GM19193 (cell line): ENCODE data around the gene TRMT112.
A peak's percentile ranks its signal among the peaks of the same experiment; 100 is the strongest.

Experiments used
- POLR2A ChIP-seq: IDR thresholded peaks from 4 replicates; pipeline ENCODE4 v1.6.1; 2011; ENCODE audit not compliant: insufficient read depth, insufficient read length; ENCODE audit errors: extremely low read depth

TRMT112 gene

DNA sequence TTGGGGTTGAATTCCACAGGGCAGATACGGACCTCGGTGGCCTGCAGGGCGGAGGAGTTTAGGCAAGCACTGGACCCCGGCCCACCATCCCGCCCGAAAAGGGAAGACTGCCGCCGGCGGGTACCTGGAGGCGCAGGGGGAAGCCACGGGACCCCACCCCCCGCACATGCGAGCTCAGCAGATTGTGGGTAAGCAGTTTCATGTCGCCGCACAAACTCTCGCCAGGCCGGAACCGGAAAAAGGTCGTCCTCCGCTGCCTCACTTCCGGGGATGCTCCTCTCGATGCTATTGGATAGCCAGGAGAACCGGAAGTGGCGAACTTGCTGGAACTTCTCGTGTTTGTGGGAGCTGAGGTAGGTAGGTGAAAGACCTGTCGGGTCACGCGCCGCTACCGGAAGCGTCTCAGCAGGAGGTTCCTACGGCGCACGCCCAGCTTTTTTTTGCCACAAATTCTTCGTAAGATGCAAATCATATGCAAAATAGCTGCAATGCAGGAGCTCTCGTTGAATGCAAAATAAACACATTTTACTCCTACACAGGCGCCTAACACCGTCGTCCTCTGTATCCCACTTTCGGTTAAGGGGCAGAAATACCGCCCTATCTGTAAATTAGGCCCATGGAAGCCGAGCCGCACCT is at the start of gene TRMT112:
TSS of gene TRMT112 (minus strand) at position 235 of the 636 bp plus-strand sequence. CDS start at position 202, 33 bp downstream.
- peak; percentile 89 for TF ChIP-seq POLR2A

DNA sequence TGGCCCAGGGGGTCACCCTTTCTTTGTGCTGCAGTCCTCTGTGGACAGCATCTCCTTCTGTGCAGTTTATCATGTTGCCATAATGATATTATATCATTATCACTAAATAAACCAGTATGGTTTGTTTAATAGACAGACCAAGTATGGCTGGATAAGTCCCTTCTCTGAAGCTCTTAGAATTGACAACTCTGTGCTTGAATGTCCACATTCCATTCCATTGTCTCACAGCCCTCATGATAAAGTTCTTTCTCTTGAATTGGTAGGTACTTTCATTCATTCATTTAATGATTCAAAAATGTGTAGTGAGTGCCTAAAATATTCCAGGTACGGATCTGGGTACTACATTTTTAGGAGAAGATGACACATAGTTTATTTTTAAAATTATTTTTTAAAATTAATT is 49.4 kb upstream of the TRMT112 start:
- no peak for TF ChIP-seq POLR2A

GRCh38 chr11:64364911-64365310 is 47.6 kb upstream of the TRMT112 start:
- TF ChIP-seq POLR2A = no peak

DNA sequence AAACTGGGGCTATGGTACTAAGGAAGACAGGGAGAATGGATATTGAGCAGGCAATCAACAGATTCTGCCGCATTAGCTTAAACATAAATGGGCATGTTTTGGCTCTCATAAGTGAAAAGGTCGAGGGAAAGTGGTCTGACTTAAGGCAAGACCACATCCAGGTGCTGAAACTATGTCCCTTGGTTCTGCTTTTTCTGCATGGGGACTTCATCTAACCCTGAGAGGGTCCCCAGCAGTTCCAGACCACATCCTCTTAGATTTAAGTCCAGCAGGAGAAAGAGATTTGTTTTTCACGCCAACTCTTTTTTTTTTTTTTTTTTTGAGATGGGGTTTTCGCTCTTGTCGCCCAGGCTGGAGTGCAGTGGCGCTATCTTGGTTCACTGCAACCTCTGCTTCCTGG is 47.1 kb upstream of the TRMT112 start:
- TF ChIP-seq POLR2A = no peak

- no peak for TF ChIP-seq POLR2A
Observed at GRCh38 chr11:64362339-64362738, 45.0 kb upstream of the TRMT112 start.

DNA sequence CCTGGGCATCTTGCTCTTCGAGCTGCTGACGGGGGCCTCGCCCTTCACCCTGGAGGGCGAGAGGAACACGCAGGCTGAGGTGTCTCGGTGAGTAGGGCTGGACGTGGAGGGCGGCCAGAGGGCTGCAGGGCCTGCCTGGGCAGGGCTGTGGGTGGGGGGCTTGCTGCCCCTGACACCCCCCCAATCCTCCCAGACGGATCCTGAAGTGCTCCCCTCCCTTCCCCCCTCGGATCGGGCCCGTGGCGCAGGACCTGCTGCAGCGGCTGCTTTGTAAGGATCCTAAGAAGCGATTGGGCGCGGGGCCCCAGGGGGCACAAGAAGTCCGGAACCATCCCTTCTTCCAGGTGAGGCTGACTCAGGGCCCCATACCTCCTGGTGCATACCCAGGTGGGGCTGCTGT is 44.3 kb upstream of the TRMT112 start:
- TF ChIP-seq POLR2A = no peak

- TF ChIP-seq POLR2A = no peak
Observed at GRCh38 chr11:64360448-64360921, 43.1 kb upstream of the TRMT112 start.

- no peak for TF ChIP-seq POLR2A
Observed at GRCh38 chr11:64359712-64360445, 42.5 kb upstream of the TRMT112 start.

GRCh38 chr11:64358907-64359711 is 41.8 kb upstream of the TRMT112 start, which contains the start of gene RPS6KA4:
RPS6KA4 (plus strand) TSS chr11:64359162; CDS start chr11:64359236, 74 bp downstream.
- TF ChIP-seq POLR2A = peak; percentile 69

DNA sequence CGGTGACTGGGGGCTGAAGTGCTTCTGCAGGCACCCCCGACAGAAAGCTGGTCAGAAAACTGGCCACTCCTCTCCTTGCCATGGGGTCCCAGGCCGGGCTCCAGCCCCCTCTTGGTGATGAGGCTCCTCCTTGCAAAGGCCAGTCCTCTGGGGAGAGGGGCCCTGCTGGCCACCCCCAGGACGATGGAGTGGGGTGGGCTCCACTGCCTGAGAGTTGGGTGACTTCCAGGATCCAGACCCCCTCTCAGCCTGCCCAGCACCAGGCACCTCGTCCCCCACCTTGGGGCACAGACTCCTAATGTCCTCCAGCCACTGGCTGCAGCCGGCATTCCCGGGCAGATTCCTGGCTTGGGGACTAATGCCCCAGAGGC is 41.2 kb upstream of the TRMT112 start:
- TF ChIP-seq POLR2A = no peak

GRCh38 chr11:64357904-64358535 is 40.7 kb upstream of the TRMT112 start:
- no peak for TF ChIP-seq POLR2A

DNA sequence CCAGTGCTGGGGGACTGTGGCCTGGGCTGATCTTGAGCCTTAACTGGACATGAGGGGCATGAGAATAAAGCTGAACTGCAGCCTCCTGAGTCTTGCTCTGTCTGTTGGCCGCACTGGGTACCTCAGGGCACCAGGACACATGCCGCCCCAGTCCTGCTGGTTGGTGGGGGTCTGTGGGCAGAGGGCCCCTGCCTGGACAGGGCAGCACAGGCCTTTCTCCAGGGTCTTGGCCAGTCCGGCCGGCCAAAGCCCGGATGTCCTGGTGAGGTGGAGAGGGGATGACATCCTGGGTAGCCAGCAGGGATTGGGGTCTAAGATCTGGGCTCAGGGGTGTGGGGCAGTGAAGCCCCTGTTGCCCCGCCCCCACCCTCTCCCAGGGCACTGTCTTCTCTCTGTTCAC is 40.1 kb upstream of the TRMT112 start:
- TF ChIP-seq POLR2A = no peak

DNA sequence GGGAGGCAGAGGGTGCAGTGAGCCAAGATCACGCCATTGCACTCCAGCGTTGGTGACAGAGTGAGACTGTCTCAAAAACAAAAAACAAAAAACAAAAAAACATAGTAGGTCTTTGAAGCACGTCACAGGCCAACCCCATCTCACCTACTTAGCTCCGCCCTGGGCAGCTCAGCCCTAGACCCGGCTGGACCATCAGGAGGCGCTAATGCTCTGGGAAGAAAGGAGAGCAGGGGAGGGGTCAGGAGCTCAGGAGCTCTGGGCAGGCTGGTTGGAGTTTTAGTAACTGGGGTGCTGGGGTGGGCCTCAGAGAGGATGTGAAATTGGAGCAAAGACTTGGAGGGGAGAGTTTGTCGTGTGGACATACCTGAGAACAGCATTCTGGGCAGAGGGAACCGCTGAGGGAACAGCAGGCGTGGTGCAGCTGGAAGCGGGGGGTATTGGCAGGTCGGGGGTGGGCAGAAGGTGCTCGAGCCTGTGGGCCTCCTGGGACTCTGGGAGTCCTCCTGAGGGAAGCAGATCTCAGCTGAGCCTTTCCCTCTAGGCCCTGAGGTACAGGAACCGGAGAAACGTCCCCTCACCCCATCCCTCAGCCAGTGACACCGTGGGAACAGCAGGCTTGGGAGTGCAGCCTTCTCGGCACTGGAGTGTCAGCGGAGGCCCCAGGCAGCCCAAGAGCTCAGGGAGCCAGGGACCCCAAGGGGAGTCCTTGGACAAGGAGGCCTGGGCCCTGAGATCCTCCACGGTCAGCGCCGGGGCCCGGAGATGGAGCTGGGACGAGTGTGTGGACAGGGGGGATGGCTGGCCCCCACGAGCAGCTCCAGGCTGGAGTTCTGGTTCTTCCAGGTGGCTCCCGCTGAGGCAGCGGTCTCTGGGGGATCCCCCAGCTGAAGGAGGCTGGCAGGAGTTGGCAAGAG is 39.4 kb upstream of the TRMT112 start:
- TF ChIP-seq POLR2A = no peak
